Stimulated activated CD4-positive, alpha-beta T cell treated with anti-CD3 and anti-CD28 coated beads, Interleukin-15, amount 100 ng/mL, for 48 hours (primary cell): ENCODE measurements around the gene ZNF212.

Source experiments
- DNase-seq, 2 donors: peaks; one replicate each; pipeline ENCODE4 v3.0.0-alpha.2; 2020; ENCODE audit warnings: low read depth in 2 of 2

Gene ZNF212

DNA sequence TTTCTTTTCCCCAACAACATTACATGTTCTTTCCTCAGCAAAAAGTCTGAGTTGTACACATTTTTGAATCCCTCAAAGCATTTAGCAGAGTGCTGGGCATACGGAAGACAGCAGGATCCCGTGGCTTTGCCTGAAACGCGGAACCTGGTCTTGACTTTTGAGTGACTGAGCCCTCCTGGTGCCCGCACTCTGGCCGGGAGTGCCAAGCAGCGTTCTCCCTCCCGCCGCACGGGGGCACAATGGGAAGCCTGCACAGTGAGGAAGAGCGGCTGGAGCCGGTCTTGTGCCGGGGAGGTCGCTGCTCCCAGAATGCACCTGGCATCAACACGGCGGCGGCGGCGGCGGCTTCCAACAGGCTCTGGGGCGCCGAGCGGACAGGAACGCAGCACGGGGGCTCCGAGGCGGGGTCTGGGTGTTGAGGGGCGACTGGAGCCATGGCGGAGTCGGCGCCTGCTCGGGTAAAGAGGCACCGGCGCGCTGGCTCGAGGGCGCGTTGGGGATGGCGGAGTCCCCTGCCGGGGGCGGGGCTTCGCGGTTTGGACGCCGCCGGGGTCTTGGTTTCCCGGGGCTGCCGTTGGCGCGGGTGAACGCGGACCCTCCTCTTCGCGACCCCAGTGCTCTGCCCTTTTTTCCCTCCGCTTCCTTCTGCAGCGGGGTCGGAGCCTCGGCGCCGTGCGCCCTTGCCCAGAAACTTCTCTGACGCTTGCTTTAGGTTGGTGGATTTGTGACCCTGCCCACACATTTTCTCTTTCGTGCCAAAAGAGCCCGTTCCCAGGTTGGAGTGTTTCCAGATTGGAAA is at the start of gene ZNF212:
Gene ZNF212, plus strand, starts transcription at position 307 of the 799 bp plus-strand sequence. Its CDS starts 128 bp downstream, at position 435.
- peak; percentile 81 to 85 for DNase-seq

DNA sequence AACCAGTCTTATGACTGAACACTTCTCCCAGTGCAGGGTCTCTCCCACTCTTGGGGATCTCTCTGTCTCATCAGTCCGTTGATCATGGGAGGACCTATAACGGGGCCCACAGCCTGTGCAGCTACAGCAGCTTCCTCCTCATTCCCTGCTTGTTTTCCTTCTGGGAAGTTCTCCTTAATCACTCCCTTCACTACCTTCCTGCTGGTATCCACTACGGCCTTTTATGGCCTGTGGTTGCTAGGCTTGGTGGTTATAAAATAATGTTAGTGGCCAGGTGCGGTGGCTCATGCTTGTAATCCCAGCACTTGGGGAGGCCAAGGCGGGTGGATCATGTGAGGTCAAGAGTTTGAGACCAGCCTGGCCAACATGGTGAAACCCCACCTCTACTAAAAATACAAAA is 47.6 kb upstream of the ZNF212 start:
- no peak for DNase-seq

DNA sequence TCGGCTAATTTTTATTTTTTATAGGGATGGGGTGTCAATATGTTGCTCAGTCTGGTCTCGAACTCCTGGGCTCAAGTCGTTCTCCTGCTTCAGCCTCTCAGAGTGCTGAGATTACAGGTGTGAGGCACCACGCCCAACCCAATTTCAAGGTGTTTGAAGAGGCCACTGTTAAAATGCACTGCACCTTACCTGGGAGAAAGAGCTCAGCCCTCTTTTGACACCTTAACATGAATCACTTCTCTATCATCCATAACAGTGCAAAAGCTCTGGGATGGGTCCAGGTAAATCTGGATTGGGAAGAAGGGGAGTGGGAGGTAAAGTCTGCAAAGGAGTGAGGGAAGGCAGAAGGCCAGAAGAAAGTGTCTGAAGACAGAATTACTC is 44.7 kb upstream of the ZNF212 start:
- no peak for DNase-seq

DNA sequence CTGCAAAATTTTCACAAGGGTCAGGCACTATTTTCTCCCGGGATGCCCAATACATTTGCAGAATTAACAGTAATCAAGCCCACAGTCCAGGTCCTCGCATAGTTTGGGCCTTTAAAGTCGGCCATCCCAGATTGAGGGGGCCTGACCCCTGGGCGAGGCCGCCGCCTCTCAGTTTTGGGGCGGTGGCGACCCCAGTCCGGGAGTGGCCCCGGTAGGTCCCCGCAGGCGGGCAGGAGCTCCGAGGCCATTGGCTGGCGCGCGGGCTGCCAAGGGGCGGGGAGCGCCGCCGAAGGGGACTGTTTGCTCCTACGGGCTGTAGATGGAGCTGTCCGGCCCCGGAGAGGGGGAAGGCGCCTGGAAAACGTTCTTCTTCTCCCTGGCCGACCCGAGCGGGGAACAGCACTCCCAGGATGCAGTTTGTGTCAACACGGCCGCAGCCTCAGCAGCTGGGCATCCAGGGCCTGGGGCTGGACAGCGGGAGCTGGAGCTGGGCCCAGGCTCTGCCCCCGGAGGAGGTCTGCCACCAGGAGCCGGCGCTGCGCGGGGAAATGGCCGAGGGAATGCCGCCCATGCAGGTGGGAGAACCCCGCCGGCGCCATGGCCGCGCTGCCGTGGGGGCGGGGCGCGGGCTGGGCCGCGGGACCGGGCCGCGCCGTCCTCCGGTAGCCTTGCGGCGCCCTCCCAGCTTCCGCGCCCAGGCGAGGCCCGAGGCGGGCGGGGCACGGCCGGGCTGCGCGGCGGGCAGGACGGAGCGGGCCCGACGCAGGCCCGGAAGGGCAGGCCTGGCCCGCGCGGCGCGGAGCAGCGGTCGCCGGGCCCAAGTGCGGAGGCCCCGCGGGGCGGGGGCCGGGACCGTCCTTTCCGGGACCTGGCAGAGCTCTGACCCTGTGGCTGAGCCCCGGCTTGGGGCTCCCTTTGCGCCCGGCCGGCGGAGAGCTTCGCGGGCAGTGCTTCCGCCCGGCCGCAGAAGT is 44.0 kb upstream of the ZNF212 start, which contains the start of gene ZNF282:
Gene ZNF282, plus strand, starts transcription at position 367 of the 971 bp plus-strand sequence. Its CDS starts 44 bp downstream, at position 411.
- peak; percentile 70 to 77 for DNase-seq

DNA sequence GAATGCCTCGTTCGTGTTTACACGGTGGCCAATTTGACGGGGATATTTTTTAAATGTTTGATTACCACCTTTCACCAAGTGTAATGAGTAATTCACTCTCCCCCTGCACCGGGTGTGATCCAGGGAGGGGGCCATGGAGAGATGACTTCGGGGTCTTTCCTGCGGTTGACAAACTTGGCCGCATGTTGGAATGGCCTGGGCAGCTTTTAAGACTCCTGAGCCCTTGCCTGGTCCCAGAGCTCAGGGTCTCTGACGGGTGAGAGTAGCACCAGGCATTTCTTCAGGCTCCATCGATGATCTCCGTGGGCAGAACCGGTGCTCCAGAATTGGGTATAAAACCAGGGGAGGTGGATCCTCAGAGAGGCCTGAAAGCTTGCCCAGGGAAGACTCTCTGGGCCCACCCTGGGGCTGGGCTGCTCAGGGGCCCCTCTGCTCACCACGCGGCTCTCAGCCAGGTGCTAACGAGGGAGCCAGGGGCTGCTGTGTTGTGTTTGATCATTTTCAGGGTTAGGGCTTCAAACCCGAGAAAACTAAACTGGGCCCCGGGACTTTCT is 43.2 kb upstream of the ZNF212 start:
- DNase-seq, result no peak

DNA sequence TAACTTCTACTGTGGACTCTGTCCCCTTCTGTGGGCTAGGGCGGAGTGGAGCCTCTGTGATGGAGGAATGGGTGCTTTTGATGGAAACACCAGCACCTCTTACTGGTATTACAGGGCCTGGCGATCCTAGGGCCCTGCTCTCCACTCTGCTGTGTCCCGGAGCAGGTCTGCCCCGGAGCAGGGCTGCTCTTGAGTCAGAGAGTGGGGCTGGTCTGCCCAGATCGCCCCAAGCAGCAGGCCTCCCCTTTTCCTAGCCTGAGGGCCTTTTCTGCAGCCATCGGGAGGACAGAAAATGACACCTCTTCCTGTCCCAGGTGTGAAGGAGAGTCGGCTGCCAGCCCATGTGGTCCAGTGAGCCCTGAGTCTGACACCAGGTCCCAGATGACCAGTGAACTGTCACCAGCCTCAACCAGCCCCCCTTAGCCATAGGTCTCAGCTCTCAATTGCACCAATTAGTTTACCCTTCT is 42.7 kb upstream of the ZNF212 start:
- DNase-seq, result no peak

DNA sequence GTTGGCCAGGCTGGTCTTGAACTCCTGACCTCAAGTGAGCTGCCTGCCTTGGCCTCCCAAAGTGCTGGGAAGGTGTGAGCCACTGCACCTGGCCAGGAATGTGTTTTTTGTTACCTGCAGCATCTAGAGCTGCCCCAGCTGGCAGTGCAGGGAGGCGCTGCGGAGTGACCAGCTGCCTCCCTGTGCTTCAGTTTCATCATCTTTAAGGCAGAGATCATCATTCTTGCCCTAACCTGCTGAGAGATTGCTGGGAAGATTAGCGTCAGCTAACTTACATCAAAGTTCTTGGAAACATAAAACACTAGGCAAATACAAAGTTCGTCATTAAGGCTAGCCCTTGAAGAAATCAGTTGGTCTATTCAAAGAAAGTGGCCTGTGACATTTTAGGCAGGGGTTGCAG is 41.8 kb upstream of the ZNF212 start:
- no peak for DNase-seq

DNA sequence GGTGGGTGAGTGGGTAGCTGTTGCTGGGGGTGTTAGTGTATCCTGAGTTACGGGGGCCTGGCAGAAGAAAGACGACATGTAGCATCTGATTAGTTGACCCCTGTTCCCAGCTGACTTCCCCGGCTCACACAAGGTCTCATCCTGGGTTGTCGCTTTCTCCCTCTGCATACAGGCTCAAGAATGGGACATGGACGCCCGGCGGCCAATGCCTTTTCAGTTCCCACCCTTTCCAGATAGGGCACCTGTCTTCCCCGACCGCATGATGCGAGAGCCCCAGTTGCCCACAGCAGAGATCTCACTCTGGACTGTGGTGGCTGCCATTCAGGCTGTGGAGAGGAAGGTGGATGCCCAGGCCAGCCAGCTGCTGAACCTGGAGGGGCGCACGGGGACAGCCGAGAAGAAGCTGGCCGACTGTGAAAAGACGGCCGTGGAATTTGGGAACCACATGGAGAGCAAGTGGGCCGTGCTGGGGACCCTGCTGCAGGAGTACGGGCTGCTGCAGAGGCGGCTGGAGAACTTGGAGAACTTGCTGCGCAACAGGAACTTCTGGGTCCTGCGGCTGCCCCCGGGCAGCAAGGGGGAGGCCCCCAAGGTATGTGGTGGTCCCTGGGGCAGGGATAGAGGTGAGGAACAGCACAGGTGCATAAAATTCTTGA is 41.2 kb upstream of the ZNF212 start:
- no peak for DNase-seq

DNA sequence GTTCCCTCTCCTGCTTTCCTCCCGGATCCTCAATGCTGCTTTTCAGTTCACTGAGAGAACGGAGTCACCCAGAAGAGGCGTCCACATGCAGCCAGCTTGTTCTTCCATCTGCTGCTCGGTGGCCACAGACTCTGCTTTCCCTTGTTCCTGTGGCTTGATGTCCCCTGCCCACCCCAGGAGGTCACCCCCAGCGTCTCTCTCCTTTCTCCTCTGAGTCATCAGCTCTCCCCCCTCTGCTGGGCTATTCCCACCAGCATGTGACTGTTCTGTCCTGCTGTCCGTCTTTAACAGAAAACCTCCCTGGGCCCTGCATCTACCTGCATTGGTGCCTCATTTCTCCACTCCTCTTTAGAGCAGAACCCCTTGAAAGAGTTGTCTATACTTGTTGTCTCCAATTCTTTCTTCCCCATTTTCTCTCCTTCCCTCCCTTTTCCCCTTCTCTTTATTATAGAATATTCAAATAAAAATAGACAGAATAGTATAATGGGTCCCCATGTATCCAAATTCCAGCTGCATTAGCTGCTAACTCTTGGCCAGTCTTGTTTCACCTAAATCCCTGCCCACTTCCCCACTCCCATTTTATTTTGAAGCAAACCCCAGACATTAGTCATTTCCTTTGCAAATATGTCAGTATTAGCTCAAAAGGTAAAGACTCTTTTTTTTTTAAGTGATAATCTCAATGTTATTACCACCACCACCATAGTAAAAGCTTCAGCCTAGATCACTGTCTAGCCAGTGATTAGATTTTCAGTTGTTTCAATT is 40.0 kb upstream of the ZNF212 start:
- no peak for DNase-seq

DNA sequence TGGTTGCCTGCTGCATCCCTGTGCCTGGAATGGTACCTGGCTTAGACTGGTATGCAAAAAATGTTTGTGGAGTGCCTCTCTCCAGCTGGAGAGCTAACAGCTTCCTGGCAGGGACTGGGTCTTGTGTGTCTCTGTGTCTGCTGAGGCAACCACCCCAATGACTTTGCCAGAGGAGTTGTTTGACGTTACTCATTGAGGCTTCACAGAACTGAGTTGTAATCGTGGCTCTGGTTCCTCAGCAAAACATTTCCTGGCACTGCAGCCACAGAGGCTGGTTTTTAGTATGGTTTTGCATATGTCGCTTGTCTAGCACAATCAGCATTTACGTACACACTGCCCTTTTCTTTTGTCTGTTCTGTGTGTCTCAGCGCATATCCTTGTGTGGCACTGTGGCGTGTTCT is 36.6 kb upstream of the ZNF212 start:
- peak in 1 of 2 donors; percentile 25 for DNase-seq

DNA sequence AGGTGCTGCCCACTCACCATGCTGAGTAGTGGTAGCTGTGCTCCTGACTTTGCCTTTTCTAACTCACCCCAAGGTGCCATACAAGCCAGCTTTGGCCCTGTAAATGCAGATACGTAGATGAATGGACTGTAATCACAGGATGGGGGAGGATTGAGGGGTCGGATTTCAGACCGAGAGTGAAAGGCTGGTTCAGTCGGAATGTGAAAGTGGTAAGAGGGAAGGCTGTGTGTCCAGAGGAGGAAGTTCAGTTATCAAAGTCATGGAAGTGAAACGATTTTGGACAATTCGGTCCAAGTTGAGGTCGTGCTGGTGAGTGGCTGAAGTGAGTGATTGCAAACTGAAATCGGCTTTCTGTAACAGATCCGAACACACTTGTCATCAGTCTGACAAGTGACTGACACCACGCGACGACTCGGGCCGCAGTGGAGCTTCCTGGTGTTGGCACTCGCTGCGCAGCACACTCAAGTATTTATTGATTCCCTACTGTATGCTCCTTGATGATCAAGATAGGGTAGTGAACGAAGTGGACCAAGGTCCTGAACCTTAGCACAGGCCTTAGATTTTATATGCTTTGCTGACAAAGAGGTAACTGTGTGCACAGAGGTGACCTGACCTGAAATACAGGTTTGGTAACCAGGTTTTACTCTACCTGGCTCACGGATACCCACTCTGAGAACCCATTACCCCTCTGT is 33.6 kb upstream of the ZNF212 start:
- DNase-seq, result no peak

DNA sequence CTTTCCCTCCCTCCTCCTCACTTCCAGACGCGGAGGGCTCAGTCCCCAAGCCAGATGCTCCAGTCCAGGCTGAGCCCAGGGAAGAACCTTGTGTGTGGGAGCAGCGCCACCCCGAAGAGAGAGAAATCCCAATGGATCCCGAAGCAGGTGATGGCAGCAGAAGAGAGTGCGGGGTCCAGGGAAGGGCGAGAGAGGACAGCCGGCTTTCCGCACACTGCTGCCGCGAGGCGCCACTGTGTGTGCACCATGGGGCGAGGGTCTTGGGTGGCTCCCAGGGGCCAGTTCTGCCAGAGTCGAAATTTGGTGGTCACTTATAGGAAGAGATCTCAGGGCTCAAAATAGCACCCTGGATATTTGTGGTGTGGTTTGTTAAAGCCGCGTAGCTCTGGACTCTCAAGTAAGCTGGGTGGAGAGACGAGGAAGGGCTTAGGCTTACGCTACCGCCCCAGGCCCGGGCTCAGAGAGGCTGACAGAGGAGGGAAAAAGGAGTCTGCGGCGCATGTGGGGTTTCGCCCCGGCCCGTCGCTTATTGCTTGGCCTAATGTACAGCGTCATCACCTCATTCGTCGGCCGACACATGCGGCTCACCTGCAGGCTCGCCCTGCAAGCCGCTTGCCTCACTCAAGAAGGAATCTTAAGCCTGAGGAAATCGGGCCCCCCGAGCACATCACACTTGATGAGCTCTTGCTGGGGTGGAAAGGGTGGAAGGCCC is 32.0 kb upstream of the ZNF212 start:
- DNase-seq, result no peak

DNA sequence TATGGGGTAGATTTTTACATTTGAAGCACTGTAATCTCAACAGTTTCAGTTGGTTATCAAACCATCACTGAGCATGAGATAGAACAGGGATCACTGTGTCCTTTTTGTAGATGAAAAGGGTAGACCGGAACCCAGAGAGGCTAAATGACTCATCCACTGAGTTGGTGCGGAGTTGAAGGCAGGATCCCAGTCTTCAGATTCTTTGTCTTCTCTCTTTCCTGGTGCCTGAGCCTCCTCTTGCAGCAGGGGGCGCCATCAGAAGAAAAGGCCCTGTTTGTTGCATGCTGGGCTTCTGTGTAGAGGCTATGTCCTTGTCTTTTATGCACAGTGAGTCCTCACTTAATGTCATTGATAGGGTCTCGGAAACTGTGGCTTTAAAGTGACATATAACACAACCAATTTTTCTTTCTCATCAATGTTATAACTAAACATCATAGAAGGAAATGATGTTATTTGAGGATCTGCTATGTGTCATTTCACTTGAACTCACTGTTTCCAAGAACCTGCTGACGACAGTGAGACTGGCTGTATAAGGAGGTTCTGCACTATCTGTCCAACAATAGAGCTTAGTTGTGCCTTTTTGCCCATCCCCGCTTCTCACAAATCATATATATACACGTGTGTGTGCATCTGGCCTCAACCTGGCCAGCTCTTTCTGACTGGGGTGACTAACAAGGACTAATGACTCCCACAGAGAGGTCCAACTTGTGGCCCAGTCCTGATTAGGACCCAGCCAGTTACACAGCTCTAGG is 29.8 kb upstream of the ZNF212 start:
- peak; percentile 83 to 88 for DNase-seq

DNA sequence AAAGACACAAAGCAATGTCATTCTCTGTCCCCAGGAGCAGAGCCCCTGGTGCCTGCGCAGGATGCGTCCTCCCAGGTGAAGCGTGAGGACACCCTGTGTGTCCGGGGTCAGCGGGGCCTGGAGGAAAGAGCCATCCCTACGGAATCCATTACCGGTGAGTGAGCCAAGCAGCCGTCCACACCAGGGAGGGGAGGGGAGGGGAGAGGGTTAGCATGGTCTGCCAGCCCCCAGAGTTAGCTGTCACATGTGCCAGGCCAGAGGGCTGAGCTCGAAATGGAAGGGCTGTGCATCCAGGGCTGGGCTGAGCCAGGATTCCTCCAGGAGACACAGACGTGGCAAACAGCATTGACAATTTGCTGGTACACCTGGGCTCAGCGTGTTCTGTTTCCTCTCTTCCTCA is 28.9 kb upstream of the ZNF212 start:
- no peak for DNase-seq

DNA sequence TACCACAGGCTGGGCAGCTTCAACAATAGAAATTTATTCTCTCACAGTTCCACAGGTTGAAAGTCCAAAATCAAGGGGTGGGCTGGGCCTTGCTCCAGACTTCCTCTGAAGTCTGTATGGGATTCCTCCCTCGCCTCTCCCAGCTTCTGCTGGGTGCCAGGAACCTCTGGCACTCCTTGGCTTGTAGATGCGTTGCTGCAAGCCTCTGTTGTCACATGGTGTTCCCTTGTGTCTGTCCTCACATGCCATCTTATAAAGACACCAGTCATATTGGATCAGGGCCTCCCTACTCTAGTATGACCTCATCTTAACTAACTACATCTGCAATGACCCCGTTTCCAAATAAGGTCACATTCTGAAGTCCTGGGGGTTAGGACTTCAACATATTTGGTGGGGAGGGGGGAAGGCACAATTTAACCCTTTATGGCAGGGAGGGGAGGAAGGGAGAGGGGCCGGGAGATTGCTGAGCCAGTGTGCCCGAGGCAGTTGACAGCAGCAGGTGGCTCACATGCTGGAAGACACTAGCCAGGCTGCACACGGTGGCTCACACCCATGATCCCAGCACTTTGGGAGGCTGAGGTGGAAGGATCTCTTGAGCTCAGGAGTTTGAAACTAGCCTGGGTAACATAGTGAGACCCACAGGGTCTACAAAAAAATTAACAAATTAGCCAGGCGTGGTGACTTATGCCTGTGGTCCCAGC is 25.3 kb upstream of the ZNF212 start:
- DNase-seq, result no peak

DNA sequence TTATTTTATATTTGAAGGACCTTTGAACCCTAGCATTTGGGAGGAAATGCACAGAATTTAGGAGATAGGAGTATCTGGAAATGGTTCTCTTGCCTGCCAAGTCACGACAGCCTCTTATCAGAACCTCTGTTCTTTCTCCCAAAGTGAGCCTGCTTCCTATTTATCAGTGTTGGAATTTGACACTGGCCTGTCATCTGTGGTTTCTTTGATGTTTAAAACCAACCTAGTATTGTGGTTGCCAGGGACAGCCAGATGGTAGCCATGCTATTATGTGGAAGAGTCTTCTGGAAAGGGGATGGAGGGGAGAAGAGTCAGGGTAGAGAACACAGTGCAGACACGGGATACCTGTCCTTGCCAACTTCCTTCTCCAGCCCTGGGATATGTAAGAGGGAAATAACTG is 23.0 kb upstream of the ZNF212 start:
- no peak for DNase-seq

DNA sequence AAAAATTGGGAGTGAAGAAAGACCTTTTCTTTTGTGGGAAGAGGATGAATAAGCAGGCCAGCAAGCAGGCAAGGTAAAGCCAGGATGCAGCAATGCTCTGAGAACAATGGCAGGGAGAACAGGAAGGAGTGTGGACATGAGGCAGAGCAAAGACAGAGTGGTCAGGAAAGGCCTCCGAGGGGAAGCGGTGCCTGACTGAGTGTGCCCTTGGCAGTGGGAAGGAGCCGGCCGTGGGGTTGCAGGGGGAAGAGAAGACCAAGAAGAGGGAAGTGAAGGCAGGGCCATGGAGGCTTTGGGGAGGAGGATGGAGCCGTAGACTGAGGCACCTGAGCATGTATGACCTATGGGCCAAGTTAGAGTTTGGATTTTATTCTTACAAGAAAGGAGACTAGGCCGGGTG is 21.9 kb upstream of the ZNF212 start:
- no peak for DNase-seq
